ENCODE results near the gene ZNF605. TPM values are rescaled to one million over a fixed set of nuclear protein-coding genes. Genes with fewer than 3 reads are reported as not detected.

ZNF605 gene
- total RNA-seq (ENCODE audit: low replicate concordance), result 8.0 and 8.2 TPM in 2 replicates

GRCh38 chr12:132956011-132956788 lies at the start of gene ZNF605:
Gene ZNF605 (minus strand): TSS chr12:132956306. CDS start chr12:132945635, 10,671 bp downstream.

GRCh38 chr12:132986001-132986884 lies 30.1 kb upstream of the ZNF605 start, which contains the start of gene ZNF26:
Gene ZNF26 (plus strand): TSS chr12:132986367. CDS start chr12:132986841, 474 bp downstream.

GRCh38 chr12:132887513-132888351 lies 68.4 kb downstream of the ZNF605 start, which contains the start of gene CHFR:
Gene CHFR (minus strand): TSS chr12:132887605. CDS start chr12:132887328, 277 bp downstream.

Other genes with a start within 250 kb of the ZNF605 start
- 17.0 and 29.2 TPM in 2 replicates for gene PGAM5, start 245.5 kb downstream of the ZNF605 start, total RNA-seq (ENCODE audit: low replicate concordance)
- gene ANKLE2, start 194.5 kb downstream of the ZNF605 start, total RNA-seq (ENCODE audit: low replicate concordance), result 59.5 and 110 TPM in 2 replicates
- gene GOLGA3, start 127.4 kb downstream of the ZNF605 start, total RNA-seq (ENCODE audit: low replicate concordance), result 145 and 157 TPM in 2 replicates
- gene CHFR, start 68.7 kb downstream of the ZNF605 start, total RNA-seq (ENCODE audit: low replicate concordance), result 26.2 and 39.8 TPM in 2 replicates
- 5.1 and 11.7 TPM in 2 replicates for gene ZNF26, start 30.1 kb upstream of the ZNF605 start, total RNA-seq (ENCODE audit: low replicate concordance)
- gene ZNF84, start 81.2 kb upstream of the ZNF605 start, total RNA-seq (ENCODE audit: low replicate concordance), result 19.2 and 23.3 TPM in 2 replicates
- gene ZNF140, start 124.6 kb upstream of the ZNF605 start, total RNA-seq (ENCODE audit: low replicate concordance), result 17.0 and 40.1 TPM in 2 replicates
- gene ZNF891, start 174.0 kb upstream of the ZNF605 start, total RNA-seq (ENCODE audit: low replicate concordance), result 0.53 and 0.94 TPM in 2 replicates
- gene ZNF10, start 174.3 kb upstream of the ZNF605 start, total RNA-seq (ENCODE audit: low replicate concordance), result 8.3 TPM in 2 replicates
- 26.2 and 30.5 TPM in 2 replicates for gene ZNF268, start 225.2 kb upstream of the ZNF605 start, total RNA-seq (ENCODE audit: low replicate concordance)